Limb (tissue), 2 donors: Measurements from ENCODE around the gene SH3BP5L.
"Not testable (repeated sequence)": the region's sequence is repeated elsewhere in the genome, so short reads cannot be mapped to it uniquely, and the experiment has no call there.

ENCODE experiments used
- DNase-seq, 2 donors: peaks; one replicate each; pipeline ENCODE4 v3.0.0-alpha.2; 2016; ENCODE audit errors: extremely low spot score in 2 of 2

SH3BP5L gene

GRCh38 chr1:248830718-248831017, 5.0 kb upstream of the SH3BP5L start:
- not testable (repeated sequence) for DNase-seq

- DNase-seq: no peak
Measured at GRCh38 chr1:248828845-248829244, 3.1 kb upstream of the SH3BP5L start.

- no peak for DNase-seq
Measured at GRCh38 chr1:248825573-248825908, 174 bp downstream of the SH3BP5L start.

DNA sequence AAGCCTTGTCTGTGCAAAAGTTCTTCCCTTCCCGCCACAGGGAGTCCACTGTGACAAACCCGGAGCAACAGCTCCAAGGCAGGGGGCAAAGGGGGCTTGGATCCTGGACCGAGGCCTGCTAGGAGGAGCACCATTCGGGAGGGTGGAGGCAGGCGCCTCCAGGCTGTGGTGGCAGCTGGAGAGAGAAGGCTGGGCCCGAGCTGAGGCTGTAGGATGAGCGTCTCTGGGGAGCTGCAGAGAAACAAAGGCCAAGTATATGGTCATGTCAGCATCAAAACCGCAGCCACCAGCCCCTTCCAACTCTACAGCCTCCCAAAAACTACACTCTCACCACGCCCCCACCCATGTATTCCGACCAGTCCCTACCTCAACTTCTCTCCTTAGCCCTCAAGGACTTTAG, 579 bp downstream of the SH3BP5L start:
- DNase-seq: peak in 1 of 2 donors; percentile 36

- DNase-seq: peak in 1 of 2 donors; percentile 21
Measured at GRCh38 chr1:248824701-248825100, 1.0 kb downstream of the SH3BP5L start.

- peak in 1 of 2 donors; percentile 13 for DNase-seq
Measured at GRCh38 chr1:248824301-248824700, 1.4 kb downstream of the SH3BP5L start.

DNA sequence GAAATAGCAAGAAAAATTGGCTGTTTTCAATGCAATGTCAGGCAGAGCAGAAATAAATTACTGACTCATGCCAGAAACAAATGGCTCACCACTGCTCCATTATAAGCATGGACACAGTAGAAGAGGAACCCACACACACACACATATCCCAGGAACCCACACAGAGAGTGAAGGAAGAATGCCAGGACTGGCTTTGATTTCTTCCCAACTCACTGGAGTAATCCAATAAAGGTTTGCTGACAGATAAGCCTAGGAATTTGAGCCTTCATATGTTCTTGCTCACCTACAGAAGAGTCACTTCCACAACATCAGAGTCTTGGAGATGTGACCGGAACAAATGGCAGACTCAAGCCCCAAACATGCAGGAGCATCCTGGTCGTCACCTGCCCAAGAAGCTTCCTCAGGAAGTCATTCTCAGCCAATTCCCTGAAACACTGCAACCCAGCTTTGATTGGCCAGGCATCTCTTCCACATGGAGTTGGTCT, 2.2 kb downstream of the SH3BP5L start:
- no peak for DNase-seq

- no peak for DNase-seq
Measured at GRCh38 chr1:248822148-248823032, 3.3 kb downstream of the SH3BP5L start.

DNA sequence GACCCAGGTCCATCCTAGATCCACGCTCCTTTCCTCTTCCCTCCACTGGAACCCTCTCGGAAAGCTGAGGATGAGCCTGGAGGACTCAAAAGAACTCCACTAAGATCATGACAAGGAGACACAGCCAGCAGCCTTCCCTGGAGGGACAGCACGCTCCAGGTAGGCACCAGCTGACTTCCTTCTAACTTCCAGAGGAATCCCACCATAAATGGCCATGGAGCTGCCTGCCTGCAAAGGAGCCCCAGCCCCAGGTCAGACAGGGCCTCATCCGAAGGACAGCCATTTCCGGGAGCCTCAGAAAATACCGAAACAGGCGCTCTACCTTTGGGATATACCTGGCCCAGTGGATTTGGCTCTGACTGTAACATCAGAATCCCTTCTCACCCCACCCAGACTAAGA, 4.1 kb downstream of the SH3BP5L start:
- no peak for DNase-seq

- no peak for DNase-seq
Measured at GRCh38 chr1:248821101-248821500, 4.6 kb downstream of the SH3BP5L start.

- DNase-seq: no peak
Measured at GRCh38 chr1:248820041-248820585, 5.6 kb downstream of the SH3BP5L start.

- no peak for DNase-seq
Measured at GRCh38 chr1:248818505-248819374, 7.0 kb downstream of the SH3BP5L start.

DNA sequence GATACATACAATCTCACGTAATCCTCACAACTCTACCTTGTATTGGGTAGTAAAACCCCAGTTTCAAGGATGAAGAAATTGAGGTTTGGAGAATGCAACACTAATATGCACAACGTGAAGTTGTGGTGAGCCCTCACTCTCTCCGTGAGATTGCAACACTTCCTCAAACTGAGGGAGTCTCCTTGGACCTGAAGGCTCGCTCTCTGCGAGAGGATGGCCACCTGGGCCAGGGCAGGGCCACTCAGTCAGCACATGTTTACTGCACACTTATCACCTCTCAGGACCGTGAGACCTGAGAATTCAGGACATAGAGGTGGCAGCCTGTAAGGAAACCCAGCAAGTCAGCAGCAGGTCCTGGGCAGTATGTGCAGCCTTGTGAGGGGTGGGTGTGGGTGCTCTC, 8.7 kb downstream of the SH3BP5L start:
- no peak for DNase-seq

DNA sequence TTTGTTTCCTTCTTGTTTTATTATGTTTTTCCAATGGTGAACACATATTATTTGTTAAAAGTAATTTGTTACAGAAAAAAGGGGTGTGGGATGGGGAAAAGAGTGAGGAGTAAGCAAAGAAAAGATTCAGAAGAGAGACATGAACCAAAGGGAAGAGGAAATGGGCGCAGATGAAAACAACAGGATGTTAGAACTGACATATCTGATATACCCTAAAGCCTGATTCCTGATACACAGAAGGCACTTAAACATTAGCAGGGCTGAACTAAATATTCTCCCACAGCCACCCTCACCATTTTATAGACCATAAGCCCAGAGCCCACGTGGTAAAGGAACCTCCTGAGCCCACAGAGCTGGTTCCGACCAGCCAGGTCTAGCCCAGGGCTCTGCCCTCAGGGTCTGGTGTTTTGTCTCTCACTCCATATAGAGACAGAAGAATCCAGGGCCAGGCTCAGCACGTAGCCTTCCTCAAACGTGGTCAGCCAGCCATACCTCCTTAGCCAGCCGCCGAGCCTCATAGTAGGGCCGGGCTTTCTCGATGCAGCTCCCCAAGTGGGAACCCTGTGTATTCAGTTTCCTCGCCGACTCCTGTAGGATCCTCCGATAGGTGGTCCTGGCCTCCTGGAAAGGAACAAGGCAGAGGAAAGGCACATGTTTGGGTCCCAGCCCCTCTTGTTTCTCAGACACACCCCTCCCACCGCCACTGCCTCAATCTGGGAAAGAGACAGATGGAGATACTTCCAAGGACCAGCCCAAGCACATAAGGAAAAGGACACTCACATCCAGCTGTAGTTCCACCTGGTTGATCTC, 9.5 kb downstream of the SH3BP5L start:
- DNase-seq: no peak

- DNase-seq: no peak
Measured at GRCh38 chr1:248815407-248816034, 10.2 kb downstream of the SH3BP5L start.

DNA sequence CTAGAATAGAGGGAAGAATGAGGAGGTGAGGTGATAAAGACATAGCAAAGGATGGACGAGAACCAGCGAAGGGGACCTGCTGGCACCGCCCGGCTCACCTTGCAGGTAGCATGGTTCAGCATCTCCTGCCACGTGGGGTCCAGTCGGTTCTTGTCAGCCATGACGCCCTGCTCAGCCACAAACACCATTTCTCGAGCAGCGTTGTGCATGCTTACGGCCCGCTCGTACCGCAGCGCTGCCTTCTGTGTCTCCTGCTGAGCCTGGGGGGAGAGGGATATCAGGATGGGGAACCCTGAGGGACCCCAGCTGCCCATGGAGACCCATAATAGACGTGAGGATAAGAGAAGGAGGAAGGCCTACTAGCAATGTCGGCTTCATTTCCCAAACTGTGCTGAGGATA, 11.4 kb downstream of the SH3BP5L start:
- no peak for DNase-seq

- no peak for DNase-seq
Measured at GRCh38 chr1:248813546-248813945, 12.2 kb downstream of the SH3BP5L start.

DNA sequence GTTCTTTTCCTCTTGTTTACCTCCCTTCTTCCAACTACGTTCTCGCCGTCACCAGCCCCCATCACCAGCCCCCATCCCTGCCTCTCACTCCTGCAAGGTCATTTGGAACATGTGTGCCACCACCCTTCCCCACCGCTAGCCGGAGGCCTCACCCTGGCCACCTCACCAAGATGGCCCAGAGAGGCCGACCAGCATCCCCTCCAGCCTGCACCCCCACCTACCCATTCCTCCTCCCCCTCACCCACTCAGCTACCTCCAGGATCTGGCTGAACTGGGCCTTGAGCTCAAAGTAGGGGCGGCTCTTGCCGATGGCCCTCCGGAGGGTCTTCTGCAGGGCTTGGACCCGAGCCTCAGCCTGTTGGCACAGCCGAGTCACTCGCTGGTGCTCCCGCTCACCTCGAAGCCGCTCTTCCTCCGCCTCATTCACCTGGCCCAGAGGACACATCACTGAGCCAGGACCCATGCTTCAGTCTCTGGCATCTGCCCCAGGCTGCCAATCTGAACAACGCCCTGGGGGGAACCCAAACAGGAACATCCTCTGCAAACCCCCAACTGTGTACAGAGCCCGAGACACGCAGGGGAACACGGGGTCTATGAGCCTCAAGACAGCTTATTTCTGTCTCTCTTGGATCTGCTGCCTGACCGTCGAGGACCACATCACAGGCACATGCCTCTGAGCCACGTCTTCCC, 12.8 kb downstream of the SH3BP5L start:
- no peak for DNase-seq

DNA sequence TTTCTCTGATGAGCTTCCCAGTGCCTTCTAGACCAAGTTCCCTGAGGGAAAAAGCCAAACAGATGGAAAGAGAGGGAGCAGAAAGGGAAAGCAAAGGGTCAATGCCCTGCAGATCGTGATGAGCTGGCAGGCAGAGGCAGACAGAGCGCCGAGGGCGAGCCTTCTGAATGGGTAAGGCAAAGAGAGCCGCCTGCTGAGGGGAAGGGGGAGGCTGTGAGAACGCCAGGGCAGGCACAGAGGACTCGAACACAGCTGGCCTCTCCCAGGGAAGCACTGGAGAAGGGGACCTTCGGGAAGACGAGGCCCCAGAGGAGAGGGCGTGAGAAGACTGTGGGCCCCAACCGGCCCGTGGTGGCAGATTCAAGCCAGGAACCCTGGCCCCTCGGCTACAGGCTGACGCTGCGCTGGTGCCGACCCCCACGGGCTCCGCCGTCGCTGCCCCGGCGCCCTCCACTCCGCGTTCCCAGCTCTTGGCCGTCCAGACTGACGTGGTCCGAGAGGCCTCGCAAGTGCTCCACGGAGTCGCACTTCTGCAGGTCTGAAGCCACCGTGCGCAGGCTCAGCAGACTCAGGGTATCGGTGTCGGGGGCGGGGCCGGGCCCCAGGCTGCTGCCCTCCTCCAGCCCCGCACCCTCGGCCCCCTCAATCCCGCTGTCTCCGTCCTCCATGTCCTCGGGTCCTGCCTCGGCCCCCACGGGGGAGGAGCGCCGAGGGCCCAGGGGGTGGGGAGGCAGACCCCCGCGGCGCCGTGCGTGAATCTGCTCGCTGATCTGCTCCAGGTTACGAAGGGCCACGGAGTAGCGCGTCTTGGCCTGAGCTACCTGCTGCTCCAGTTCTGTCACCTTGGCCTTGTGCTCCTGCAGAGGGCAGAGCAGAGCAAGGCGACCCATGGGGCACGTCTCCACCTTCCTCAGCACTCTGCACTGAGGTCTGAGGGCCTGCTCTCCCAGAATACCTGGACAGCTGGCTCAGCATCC, 13.9 kb downstream of the SH3BP5L start:
- DNase-seq: no peak
